SJSA1 (cell line): Measurements from ENCODE around the gene MTARC1. TPM values are rescaled to one million over a fixed set of nuclear protein-coding genes. Genes with fewer than 3 reads are reported as not detected.
A peak's percentile ranks its signal among the peaks of the same experiment; 100 is the strongest.

Experiments used
- DNase-seq, 2 experiments: peaks; one replicate each; pipeline ENCODE4 v3.0.0-alpha.2; 2015 to 2020; ENCODE audit warnings: low spot score in 2 of 2, low read depth in 1 of 2
- H3K27ac ChIP-seq: fragments of 250-450 bp; sonication (Bioruptor Pico); 2 replicates; pipeline ENCODE4 v1.5.1; 2020; ENCODE audit warnings: mild to moderate bottlenecking, moderate library complexity
- H3K27me3 ChIP-seq: fragments of 250-450 bp; sonication (Bioruptor Pico); replicated peaks from 2 replicates; pipeline ENCODE4 v1.5.1; 2020; ENCODE audit warnings: mild to moderate bottlenecking, moderate library complexity
- H3K36me3 ChIP-seq: fragments of 250-450 bp; sonication (Bioruptor Pico); 2 replicates; pipeline ENCODE4 v1.5.1; 2020; ENCODE audit warnings: mild to moderate bottlenecking
- H3K4me1 ChIP-seq: fragments of 250-450 bp; sonication (Bioruptor Pico); replicated peaks from 2 replicates; pipeline ENCODE4 v1.6.1; 2021; ENCODE audit warnings: mild to moderate bottlenecking
- H3K4me3 ChIP-seq: fragments of 250-450 bp; sonication (Bioruptor Pico); 2 replicates; pipeline ENCODE4 v1.5.1; 2020; ENCODE audit warnings: mild to moderate bottlenecking
- H3K9me3 ChIP-seq: fragments of 250-450 bp; sonication (Bioruptor Pico); replicated peaks from 2 replicates; pipeline ENCODE4 v1.5.1; 2020; ENCODE audit warnings: mild to moderate bottlenecking
- total RNA-seq: library from RNA; depleted of rRNA; stranded (reverse); fragments of >200 nt; shearing (Covaris generic); gene quantifications from 2 replicates; pipeline ENCODE4 v1.2.3, GENCODE V29; 2014

Gene MTARC1
- total RNA-seq, 1 experiment from 2014 or later: not detected

DNA sequence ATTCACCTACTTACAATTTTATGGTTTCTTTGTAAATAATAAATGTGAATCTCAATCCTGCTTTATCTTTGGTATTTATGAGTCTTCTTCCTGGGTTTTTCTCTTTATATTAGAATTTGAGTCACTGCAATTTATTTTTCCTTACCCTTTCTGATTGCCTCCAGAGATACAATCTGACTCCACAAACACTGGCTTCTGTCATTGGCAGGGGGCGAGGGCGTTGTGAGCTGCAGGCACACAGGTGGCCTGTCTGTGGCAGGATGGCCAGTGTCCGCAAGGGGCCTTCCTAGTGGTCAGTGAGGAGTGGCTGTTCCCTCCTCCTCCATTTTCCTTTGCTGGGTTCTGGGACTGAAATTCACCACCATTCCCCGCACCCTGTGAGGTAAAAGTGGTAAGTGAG lies 2.0 kb upstream of the MTARC1 start:
- peaks cover 16% of the 10 kb centered on the region for H3K36me3 ChIP-seq
- no peaks in the 10 kb centered on the region for H3K27me3 ChIP-seq
- no peak overlapping the region for H3K27ac ChIP-seq
- DNase-seq: no peak
- no peaks in the 10 kb centered on the region for H3K9me3 ChIP-seq
- no peaks in the 10 kb centered on the region for H3K4me1 ChIP-seq
- no peak overlapping the region for H3K4me3 ChIP-seq

DNA sequence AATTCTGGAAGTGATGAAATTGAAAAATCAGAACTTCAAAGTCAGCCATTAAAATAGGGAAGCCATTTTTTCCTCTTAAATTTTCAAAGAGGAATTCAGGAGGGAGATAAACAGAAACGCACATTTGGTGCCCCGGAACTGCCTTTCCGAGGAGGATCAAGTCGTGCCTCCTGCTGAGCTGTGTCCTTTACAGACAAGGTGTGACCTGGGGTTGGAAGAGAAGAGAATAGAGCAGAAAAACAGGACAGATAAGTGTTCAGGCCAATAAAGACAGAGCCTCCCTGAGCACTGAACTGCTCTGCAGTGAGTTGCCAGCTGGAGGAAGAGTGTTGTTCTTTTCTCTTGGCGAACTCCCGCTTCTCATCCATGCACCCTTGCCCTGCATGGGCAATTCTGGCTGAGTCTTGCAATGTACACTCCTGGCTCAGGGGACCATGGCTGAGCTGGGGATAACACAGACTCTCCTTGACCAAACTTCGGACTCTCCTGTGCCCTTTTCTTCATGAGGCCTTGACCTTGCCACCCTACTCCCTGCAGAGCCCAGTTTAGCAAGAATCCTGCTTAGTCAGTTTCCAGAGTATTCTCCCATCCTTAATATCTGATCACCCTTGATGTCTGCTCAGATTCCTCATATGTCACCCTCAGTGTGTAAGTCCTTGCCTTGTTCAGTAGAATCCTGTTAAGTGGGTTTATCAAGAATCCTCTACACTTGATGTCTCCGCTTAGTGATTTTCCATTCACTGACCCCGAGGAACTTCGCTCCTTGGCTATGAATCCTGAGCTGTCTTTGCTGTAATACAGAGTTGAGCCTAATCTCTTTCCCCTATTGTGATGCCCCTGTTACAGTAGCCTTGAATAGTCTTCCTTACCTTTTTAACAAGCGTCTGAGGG lies 1.3 kb upstream of the MTARC1 start:
- Histone ChIP-seq H3K9me3 (no peaks in the 10 kb centered on the region), H3K4me3 (no peak overlapping the region), H3K27ac (no peak overlapping the region), H3K27me3 (no peaks in the 10 kb centered on the region), H3K36me3 (peaks cover 16% of the 10 kb centered on the region), H3K4me1 (no peaks in the 10 kb centered on the region)
- DNase-seq: no peak

GRCh38 chr1:220786057-220786336 lies 716 bp upstream of the MTARC1 start:
- Histone ChIP-seq H3K9me3 (no peaks in the 10 kb centered on the region), H3K4me3 (no peak overlapping the region), H3K36me3 (peaks cover 16% of the 10 kb centered on the region), H3K4me1 (no peaks in the 10 kb centered on the region), H3K27me3 (no peaks in the 10 kb centered on the region), H3K27ac (no peak overlapping the region)
- DNase-seq: no peak

- no peak overlapping the region for H3K27ac ChIP-seq
These were observed 431 bp downstream of the MTARC1 start for GRCh38 chr1:220787069-220787619.

DNA sequence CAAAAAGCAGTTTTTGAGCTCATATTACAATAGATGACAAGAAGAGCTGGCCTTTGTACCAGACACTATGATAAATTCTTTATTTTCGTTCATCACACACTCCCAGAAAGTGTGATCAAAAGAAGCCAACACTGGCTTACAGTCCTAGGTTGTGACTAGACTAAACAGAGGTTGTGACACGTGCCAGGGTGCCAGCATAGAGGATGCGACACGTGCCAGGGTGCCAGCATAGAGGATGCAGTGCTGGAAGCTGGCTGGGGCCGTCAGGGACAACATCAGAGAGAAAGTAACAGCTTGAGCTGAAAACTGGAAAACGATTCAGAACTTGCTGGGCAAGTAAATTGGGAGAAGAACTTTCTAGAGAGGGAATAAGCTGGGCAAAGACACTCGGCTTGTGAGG lies 2.2 kb downstream of the MTARC1 start:
- H3K4me1 ChIP-seq: no peaks in the 10 kb centered on the region
- no peaks in the 10 kb centered on the region; the same call in 1 of the 2 replicates for H3K36me3 ChIP-seq
- H3K27ac ChIP-seq: no peak overlapping the region
- no peak for DNase-seq
- no peaks in the 10 kb centered on the region for H3K27me3 ChIP-seq
- no peak overlapping the region for H3K4me3 ChIP-seq
- no peaks in the 10 kb centered on the region for H3K9me3 ChIP-seq

More at GRCh38 chr1:220787069-220787619, 431 bp downstream of the MTARC1 start:
- H3K4me1 ChIP-seq: no peaks in the 10 kb centered on the region
- no peak for DNase-seq
- no peaks in the 10 kb centered on the region for H3K9me3 ChIP-seq
- no peaks in the 10 kb centered on the region for H3K27me3 ChIP-seq
- no peak overlapping the region for H3K4me3 ChIP-seq
- peaks cover 13% of the 10 kb centered on the region for H3K36me3 ChIP-seq

- DNase-seq: no peak
These were observed 2.9 kb downstream of the MTARC1 start for GRCh38 chr1:220789532-220790147.

DNA sequence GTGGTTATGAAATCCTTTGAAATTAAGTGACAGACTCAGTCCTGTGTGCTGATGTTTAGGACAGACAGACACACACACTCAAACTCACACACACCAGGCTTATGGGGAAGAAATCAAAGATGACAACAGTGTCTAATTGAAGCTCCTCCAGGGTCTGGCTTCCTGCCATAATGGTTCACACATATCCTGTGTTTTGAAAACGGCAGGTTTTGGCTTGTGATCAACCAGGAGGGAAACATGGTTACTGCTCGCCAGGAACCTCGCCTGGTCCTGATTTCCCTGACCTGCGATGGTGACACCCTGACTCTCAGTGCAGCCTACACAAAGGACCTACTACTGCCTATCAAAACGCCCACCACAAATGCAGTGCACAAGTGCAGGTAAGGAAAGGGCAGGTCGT lies 4.6 kb downstream of the MTARC1 start:
- no peak overlapping the region for H3K27ac ChIP-seq
- no peak for DNase-seq
- no peaks in the 10 kb centered on the region for H3K9me3 ChIP-seq
- H3K4me1 ChIP-seq: no peaks in the 10 kb centered on the region
- no peaks in the 10 kb centered on the region for H3K27me3 ChIP-seq
- H3K4me3 ChIP-seq: no peak overlapping the region
- H3K36me3 ChIP-seq: no peaks in the 10 kb centered on the region

More at GRCh38 chr1:220789532-220790147, 2.9 kb downstream of the MTARC1 start:
- Histone ChIP-seq H3K9me3 (no peaks in the 10 kb centered on the region), H3K4me3 (no peak overlapping the region), H3K27ac (no peak overlapping the region), H3K36me3 (no peaks in the 10 kb centered on the region), H3K4me1 (no peaks in the 10 kb centered on the region), H3K27me3 (no peaks in the 10 kb centered on the region)

- Histone ChIP-seq H3K9me3 (no peaks in the 10 kb centered on the region), H3K27ac (no peak overlapping the region), H3K4me3 (no peak overlapping the region), H3K36me3 (no peaks in the 10 kb centered on the region), H3K27me3 (no peaks in the 10 kb centered on the region), H3K4me1 (no peaks in the 10 kb centered on the region)
- no peak for DNase-seq
These were observed 5.2 kb downstream of the MTARC1 start for GRCh38 chr1:220791956-220792355.

DNA sequence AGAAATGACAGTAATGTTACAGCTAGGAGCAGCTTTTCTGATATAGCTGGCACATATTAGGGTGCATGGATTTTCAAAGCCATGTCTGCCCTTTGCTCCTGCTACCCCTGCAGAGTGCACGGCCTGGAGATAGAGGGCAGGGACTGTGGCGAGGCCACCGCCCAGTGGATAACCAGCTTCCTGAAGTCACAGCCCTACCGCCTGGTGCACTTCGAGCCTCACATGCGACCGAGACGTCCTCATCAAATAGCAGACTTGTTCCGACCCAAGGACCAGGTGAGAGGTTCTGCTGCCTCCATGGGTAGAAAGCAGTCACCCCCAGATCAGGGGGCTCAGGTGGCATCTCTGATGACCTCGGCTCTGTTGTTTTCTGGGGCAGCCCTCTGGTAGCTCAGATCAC lies 9.8 kb downstream of the MTARC1 start:
- Histone ChIP-seq H3K27me3 (no peaks in the 10 kb centered on the region), H3K36me3 (no peaks in the 10 kb centered on the region), H3K9me3 (no peaks in the 10 kb centered on the region), H3K4me1 (no peaks in the 10 kb centered on the region), H3K4me3 (no peak overlapping the region), H3K27ac (no peak overlapping the region)
- DNase-seq: no peak

GRCh38 chr1:220797044-220797443 lies 10.3 kb downstream of the MTARC1 start:
- Histone ChIP-seq H3K36me3 (no peaks in the 10 kb centered on the region), H3K27me3 (no peaks in the 10 kb centered on the region), H3K9me3 (no peaks in the 10 kb centered on the region), H3K27ac (no peak overlapping the region), H3K4me3 (no peak overlapping the region), H3K4me1 (no peaks in the 10 kb centered on the region)
- no peak for DNase-seq

DNA sequence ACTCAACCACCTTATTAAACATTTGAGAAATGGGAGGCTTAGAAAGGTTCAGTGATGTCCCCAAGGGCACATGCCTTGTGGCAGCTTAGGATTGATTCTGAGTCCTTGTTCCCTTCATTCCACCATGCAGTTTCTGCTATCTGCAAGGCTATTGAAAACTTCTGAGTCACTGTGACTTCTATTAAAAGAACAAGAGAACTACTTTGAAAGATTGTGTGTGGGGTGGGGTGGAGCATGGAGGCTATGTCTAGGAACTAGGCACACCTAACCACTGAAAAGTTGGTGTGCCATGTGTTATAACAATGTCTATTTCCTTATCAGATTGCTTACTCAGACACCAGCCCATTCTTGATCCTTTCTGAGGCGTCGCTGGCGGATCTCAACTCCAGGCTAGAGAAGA lies 10.8 kb downstream of the MTARC1 start:
- Histone ChIP-seq H3K4me3 (no peak overlapping the region), H3K9me3 (no peaks in the 10 kb centered on the region), H3K27me3 (no peaks in the 10 kb centered on the region), H3K27ac (no peak overlapping the region), H3K36me3 (no peaks in the 10 kb centered on the region), H3K4me1 (no peaks in the 10 kb centered on the region)
- no peak for DNase-seq

DNA sequence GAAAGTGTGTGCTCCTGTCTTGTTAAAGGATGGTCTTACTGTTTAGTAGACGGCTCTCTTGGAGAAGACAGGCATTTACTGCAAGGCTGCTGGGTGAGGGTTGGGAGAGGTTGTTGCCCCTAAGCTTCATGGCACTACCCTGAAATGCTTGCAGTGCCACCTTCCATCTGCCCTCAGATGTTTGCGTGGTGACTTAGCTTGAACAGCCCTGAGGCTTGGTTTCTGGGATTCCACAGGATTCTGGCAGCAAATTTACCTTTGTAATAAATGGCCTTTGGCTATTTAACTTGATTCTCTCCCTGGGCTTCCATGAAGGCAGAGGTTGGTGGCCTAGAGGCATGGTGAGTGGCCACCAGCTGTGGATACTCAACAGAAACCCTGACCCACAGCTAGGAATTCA lies 11.6 kb downstream of the MTARC1 start:
- Histone ChIP-seq H3K4me3 (no peak overlapping the region), H3K9me3 (no peaks in the 10 kb centered on the region), H3K27me3 (no peaks in the 10 kb centered on the region), H3K36me3 (no peaks in the 10 kb centered on the region), H3K4me1 (no peaks in the 10 kb centered on the region), H3K27ac (no peak overlapping the region)
- no peak for DNase-seq

- no peaks in the 10 kb centered on the region for H3K36me3 ChIP-seq
- no peak overlapping the region for H3K27ac ChIP-seq
- no peaks in the 10 kb centered on the region for H3K4me1 ChIP-seq
- no peak for DNase-seq
- no peaks in the 10 kb centered on the region for H3K27me3 ChIP-seq
- no peaks in the 10 kb centered on the region for H3K9me3 ChIP-seq
- no peak overlapping the region for H3K4me3 ChIP-seq
These were observed 13.5 kb downstream of the MTARC1 start for GRCh38 chr1:220800262-220800661.

DNA sequence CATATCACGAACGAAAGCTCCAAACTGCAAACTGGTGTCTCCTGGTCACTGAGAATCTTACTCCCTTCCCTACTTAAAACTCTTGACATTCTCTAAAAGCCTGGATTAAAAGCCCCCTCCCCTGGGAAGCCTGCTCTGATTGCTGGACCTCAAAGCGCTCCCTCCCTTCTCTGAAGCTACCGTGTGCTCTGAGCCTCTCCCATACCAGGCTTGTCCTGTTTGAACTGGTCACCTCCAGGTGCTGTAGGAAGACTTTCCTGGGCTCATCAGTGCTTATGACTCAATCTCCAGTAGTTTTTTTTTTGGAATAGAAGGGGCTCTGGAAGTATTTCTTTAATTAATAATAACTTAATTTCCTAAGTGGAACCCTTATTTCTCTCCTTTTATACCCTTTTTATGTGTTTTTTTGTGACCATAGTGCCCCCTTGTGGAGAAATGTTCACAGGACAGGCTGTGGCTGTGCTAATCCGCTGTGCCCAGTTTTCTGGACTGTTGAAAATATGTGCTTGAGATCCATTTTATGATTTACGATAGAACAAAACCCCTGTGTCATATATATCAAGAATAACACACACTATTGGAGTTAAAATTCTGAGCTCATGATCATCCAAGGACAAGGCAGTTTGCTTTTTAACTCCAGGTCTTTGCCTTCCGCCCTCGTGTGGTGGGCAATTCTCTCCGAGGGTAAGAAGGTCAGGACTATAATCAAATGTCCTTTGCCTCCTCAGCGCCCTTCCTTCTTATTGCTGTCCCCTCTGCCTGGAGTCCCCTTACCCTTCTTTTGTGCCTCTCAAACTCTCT lies 16.9 kb downstream of the MTARC1 start:
- peak in 1 of 2 experiments; percentile 42 for DNase-seq
- no peaks in the 10 kb centered on the region for H3K36me3 ChIP-seq

More for the DNA sequence above, 16.9 kb downstream of the MTARC1 start:
- no peaks in the 10 kb centered on the region for H3K4me1 ChIP-seq
- H3K4me3 ChIP-seq: no peak overlapping the region
- H3K27ac ChIP-seq: no peak overlapping the region
- H3K27me3 ChIP-seq: no peaks in the 10 kb centered on the region
- no peaks in the 10 kb centered on the region for H3K9me3 ChIP-seq
